Smooth muscle cell (in vitro differentiated cells): ENCODE measurements around the gene DSG1. TPM values are rescaled to one million over a fixed set of nuclear protein-coding genes. Genes with fewer than 3 reads are reported as not detected.

ENCODE experiments used
- DNase-seq: peaks from one replicate; lab custom pipeline; 2025; ENCODE audit not compliant: unreplicated experiment; lab: John Stamatoyannopoulos, UW
- H2AFZ ChIP-seq: fragments of 200-600 bp; sonication (generic); 2 replicates; pipeline ENCODE4 v1.6.0; 2016; ENCODE audit warnings: antibody characterized with exemption, low read depth, mild to moderate bottlenecking
- H3F3A ChIP-seq: fragments of 200-600 bp; sonication (generic); 2 replicates; pipeline ENCODE4 v1.6.0; 2017; ENCODE audit warnings: antibody characterized with exemption, low read depth
- H3K27ac ChIP-seq: fragments of 200-600 bp; sonication (generic); 2 replicates; pipeline ENCODE4 v1.5.1; 2016; ENCODE audit warnings: low read depth, mild to moderate bottlenecking
- H3K27me3 ChIP-seq: fragments of 200-600 bp; sonication (generic); 2 replicates; pipeline ENCODE4 v1.6.1; 2016; ENCODE audit warnings: low read depth, mild to moderate bottlenecking
- H3K36me3 ChIP-seq: fragments of 200-600 bp; sonication (generic); 2 replicates; pipeline ENCODE4 v1.5.1; 2016; ENCODE audit warnings: low read depth
- H3K4me1 ChIP-seq: fragments of 200-600 bp; sonication (generic); 2 replicates; pipeline ENCODE4 v1.5.1; 2016; ENCODE audit warnings: low read depth
- H3K4me2 ChIP-seq: fragments of 200-600 bp; sonication (generic); 2 replicates; pipeline ENCODE4 v1.6.0; 2016; ENCODE audit warnings: mild to moderate bottlenecking
- H3K4me3 ChIP-seq: fragments of 200-600 bp; sonication (generic); 2 replicates; pipeline ENCODE4 v1.5.1; 2016; ENCODE audit warnings: mild to moderate bottlenecking
- H3K79me2 ChIP-seq: fragments of 200-600 bp; sonication (generic); 2 replicates; pipeline ENCODE4 v1.6.0; 2016; ENCODE audit warnings: low read depth, mild to moderate bottlenecking
- H3K9ac ChIP-seq: fragments of 200-600 bp; sonication (generic); 2 replicates; pipeline ENCODE4 v1.6.0; 2016; ENCODE audit warnings: low read depth
- H3K9me3 ChIP-seq: fragments of 200-600 bp; sonication (generic); replicated peaks from 2 replicates; pipeline ENCODE4 v1.5.1; 2016; ENCODE audit warnings: low read depth
- H4K20me1 ChIP-seq: fragments of 200-600 bp; sonication (generic); 2 replicates; pipeline ENCODE4 v1.6.0; 2016; ENCODE audit warnings: low read depth
- CTCF ChIP-seq: fragments of 200-600 bp; sonication (generic); IDR thresholded peaks from 2 replicates; pipeline ENCODE4 v1.5.1; 2017; ENCODE audit warnings: borderline replicate concordance, mild to moderate bottlenecking, antibody characterized with exemption; ENCODE audit not compliant: insufficient read depth, poor library complexity, severe bottlenecking
- WGBS: methylation state at CpG from one replicate; pipeline ENCODE4 v1.1.7; 2016; ENCODE audit warnings: low lambda C conversion rate; 5-methylcytosine and 5-hydroxymethylcytosine counted together
- polyA plus RNA-seq: library from polyadenylated mRNA; unstranded; fragments of >200 nt; fragmentation: Nextera tagmentation; extraction: Ambion mirVana; gene quantifications from 2 replicates; pipeline ENCODE4 v1.2.1, GENCODE V29; 2016
- total RNA-seq: library from RNA; depleted of rRNA; stranded (reverse); fragments of >200 nt; gene quantifications from 2 replicates; pipeline ENCODE4 v1.2.3, GENCODE V29; 2014

Gene DSG1
- total and polyA plus RNA-seq, 2 experiments from 2014 or later = 5.0 to 65.5 TPM

GRCh38 chr18:31291688-31292087 is 26.3 kb upstream of the DSG1 start:
- Histone ChIP-seq H3K4me1 (no peaks in the 10 kb centered on the region), H3K27me3 (no peaks in the 10 kb centered on the region), H3K79me2 (no peaks in the 10 kb centered on the region), H3K27ac (no peak overlapping the region), H3F3A (no peaks in the 10 kb centered on the region), H3K4me3 (no peak overlapping the region), H2AFZ (no peak overlapping the region), H3K36me3 (peaks cover 6% of the 10 kb centered on the region), H3K9ac (no peak overlapping the region), H3K9me3 (peaks cover 4% of the 10 kb centered on the region), H4K20me1 (no peaks in the 10 kb centered on the region), H3K4me2 (no peak overlapping the region)
- DNase-seq = no peak
- TF ChIP-seq CTCF = no peak

- TF ChIP-seq CTCF = no peak
- 74% methylated on average over 5 of the region's 5 CpGs for WGBS
- no peak overlapping the region for H3K4me2 ChIP-seq
Observed at GRCh38 chr18:31294199-31294747, 23.7 kb upstream of the DSG1 start.

GRCh38 chr18:31297248-31297647 is 20.7 kb upstream of the DSG1 start:
- WGBS = 86% methylated on average over 2 of the region's 2 CpGs
- Histone ChIP-seq H3K9ac (no peak overlapping the region), H3K9me3 (no peaks in the 10 kb centered on the region), H3F3A (no peaks in the 10 kb centered on the region), H3K27me3 (no peaks in the 10 kb centered on the region), H3K4me3 (no peak overlapping the region), H3K27ac (no peak overlapping the region), H2AFZ (no peak overlapping the region), H3K79me2 (no peaks in the 10 kb centered on the region), H4K20me1 (no peaks in the 10 kb centered on the region), H3K36me3 (no peaks in the 10 kb centered on the region), H3K4me2 (no peak overlapping the region), H3K4me1 (peaks cover 13% of the 10 kb centered on the region)
- DNase-seq = no peak
- TF ChIP-seq CTCF = no peak

More at GRCh38 chr18:31294199-31294747, 23.7 kb upstream of the DSG1 start:
- Histone ChIP-seq H3K9ac (no peak overlapping the region), H3K4me1 (no peaks in the 10 kb centered on the region), H3K79me2 (no peaks in the 10 kb centered on the region), H3K9me3 (peaks cover 4% of the 10 kb centered on the region), H3K4me3 (no peak overlapping the region), H3K36me3 (peaks cover 6% of the 10 kb centered on the region), H3K27ac (no peak overlapping the region), H2AFZ (no peak overlapping the region), H4K20me1 (no peaks in the 10 kb centered on the region), H3F3A (no peaks in the 10 kb centered on the region), H3K27me3 (no peaks in the 10 kb centered on the region)
- no peak for DNase-seq

GRCh38 chr18:31301201-31301655 is 16.7 kb upstream of the DSG1 start:
- no peak for TF ChIP-seq CTCF
- Histone ChIP-seq H3K27me3 (no peaks in the 10 kb centered on the region), H3K4me3 (no peak overlapping the region), H4K20me1 (no peaks in the 10 kb centered on the region), H3K9ac (no peak overlapping the region), H3K4me1 (peaks cover 16% of the 10 kb centered on the region), H3K27ac (peak overlapping the region; percentile 41), H3K36me3 (no peaks in the 10 kb centered on the region), H3K9me3 (no peaks in the 10 kb centered on the region), H3F3A (no peaks in the 10 kb centered on the region), H3K79me2 (no peaks in the 10 kb centered on the region), H3K4me2 (no peak overlapping the region), H2AFZ (no peak overlapping the region)
- 73% methylated on average over 3 of the region's 3 CpGs for WGBS
- DNase-seq = no peak
